GM12878 (cell line): ENCODE measurements around the gene NEXMIF. TPM values are rescaled to one million over a fixed set of nuclear protein-coding genes. Genes with fewer than 3 reads are reported as not detected.

Experiments used
- CHD1 ChIP-seq: IDR thresholded peaks from 2 replicates; pipeline ENCODE4 v1.6.1; 2012; ENCODE audit warnings: low read depth, low read length, improper control_type of control experiment
- CUX1 ChIP-seq: IDR thresholded peaks from 2 replicates; pipeline ENCODE4 v1.6.1; 2012; ENCODE audit warnings: improper control_type of control experiment, low read depth, low read length; ENCODE audit not compliant: insufficient replicate concordance
- IRF4 ChIP-seq: IDR thresholded peaks from 2 replicates; pipeline ENCODE4 v1.6.1; 2011; ENCODE audit warnings: low read depth, low read length
- PKNOX1 ChIP-seq: fragments of 450-650 bp; IDR thresholded peaks from 2 replicates; pipeline ENCODE4 v1.6.1; 2016; ENCODE audit warnings: mild to moderate bottlenecking
- RELB ChIP-seq: fragments of 450-650 bp; IDR thresholded peaks from 2 replicates; pipeline ENCODE4 v1.6.1; 2017; ENCODE audit warnings: low read depth, mild to moderate bottlenecking, moderate library complexity
- SREBF2 ChIP-seq: IDR thresholded peaks from 2 replicates; pipeline ENCODE4 v1.6.1; 2012; ENCODE audit warnings: mild to moderate bottlenecking, low read length
- TCF12 ChIP-seq: IDR thresholded peaks from 2 replicates; pipeline ENCODE4 v1.6.1; 2011; ENCODE audit warnings: low read depth, mild to moderate bottlenecking, low read length
- polyA plus RNA-seq, 11 experiments: library from polyadenylated mRNA; depleted of rRNA in 4 of 11; unstranded in 6 of 11; stranded (reverse) in 5 of 11; fragments of >200 nt; fragmentation: Nextera tagmentation in 4 of 11; fragmentation: Illumina TruSeq in 1 of 11; extraction: Ambion mirVana in 4 of 11; extraction: Trizol in 1 of 11; gene quantifications; 1 replicate in 1 of 11; 2 replicates in 10 of 11; pipeline versions ENCODE4 v1.2.1 to v1.2.3, GENCODE V29; 2011 to 2016; ENCODE audit warnings: inconsistent platforms in 2 of 11, missing spikeins in 2 of 11, low read depth in 1 of 11
- total RNA-seq, 4 experiments: library from RNA; depleted of rRNA in 3 of 4; stranded (reverse); fragments of >200 nt in 3 of 4; fragmentation: Illumina TruSeq in 1 of 4; extraction: Trizol in 1 of 4; gene quantifications; 2 replicates each; pipeline versions ENCODE4 v1.2.1 to v1.2.3, GENCODE V29; 2013 to 2021

NEXMIF gene
- total and polyA plus RNA-seq, 10 of the 15 experiments (the other 5 are each of a cell fraction or from before 2014, with no cell fraction given) = 0.75 to 10.4 (median 4.3) TPM

- TF ChIP-seq CUX1 = no peak
- TF ChIP-seq PKNOX1 = no peak
- no peak for TF ChIP-seq IRF4
- TF ChIP-seq RELB = no peak
- no peak for TF ChIP-seq CHD1
- TF ChIP-seq SREBF2 = no peak
- no peak for TF ChIP-seq TCF12
Measured at GRCh38 chrX:74853255-74853654, 72.0 kb downstream of the NEXMIF start (continued).
